ENCODE data around the gene WSCD1. TPM values are rescaled to one million over a fixed set of nuclear protein-coding genes. Genes with fewer than 3 reads are reported as not detected.

WSCD1 gene
- total RNA-seq, 1 experiment from 2014 or later, result not detected

DNA sequence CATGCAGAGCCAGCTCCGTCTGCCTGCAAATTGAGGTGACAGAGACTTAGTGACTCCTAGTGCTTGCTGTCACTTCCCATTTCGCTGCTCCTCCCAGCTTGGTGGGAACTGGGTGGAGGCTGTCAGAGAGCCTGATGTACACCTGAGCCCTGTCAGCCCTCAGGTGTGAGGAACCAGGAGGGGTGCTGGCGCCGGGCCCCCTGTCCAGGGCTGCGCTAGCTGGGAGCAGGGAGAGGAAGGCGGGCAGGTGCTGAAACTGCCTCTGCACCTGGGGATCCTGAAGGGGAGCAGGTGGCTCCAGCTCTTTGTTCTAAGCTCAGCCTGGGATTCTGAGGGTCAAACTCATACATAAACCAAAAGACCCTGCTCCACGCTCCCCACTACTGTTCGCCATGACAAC lies 10.8 kb upstream of the WSCD1 start:
- DNase-seq (ENCODE audit: low read depth), result no peak

DNA sequence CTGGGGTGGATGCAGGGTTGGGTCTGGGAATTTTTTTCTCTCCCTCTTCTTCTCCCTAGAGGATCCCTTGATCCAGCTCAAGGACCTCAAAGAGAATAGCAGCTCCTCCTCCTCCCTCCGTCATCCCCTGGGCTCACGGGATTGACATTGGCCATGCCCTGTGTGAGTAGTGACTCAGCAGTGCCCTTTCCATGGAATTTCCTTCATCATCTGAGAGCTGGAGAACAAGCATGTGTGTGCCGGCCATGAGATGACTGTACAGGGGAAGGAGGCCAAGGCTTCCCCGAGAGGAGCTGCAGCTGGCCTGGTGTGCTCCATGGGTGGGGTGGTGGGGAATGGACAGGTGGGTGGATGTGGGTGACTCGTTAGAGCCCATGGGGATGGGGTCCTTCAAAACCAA lies 8.9 kb upstream of the WSCD1 start:
- peak; percentile 47 for DNase-seq (ENCODE audit: low read depth)

DNA sequence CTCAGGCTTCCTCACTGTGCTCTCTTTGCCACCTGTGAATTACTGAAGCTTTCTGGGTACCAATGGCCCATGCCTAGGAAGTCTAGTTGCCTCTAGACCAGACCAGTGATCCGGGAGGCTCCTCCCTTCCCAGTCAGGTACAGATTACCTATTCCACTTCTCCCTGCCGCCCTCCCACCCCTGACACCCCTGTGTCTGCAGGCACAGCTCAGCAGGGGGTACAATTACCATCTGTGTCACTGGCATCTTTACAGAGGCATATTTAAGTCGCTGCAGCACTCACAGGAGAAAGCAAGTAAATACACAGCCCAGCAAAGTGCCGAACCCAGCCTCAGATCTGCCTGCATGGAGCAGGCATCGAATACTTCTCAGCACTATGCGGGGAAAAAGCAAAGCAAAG lies 5.3 kb upstream of the WSCD1 start:
- DNase-seq (ENCODE audit: low read depth), result no peak

DNA sequence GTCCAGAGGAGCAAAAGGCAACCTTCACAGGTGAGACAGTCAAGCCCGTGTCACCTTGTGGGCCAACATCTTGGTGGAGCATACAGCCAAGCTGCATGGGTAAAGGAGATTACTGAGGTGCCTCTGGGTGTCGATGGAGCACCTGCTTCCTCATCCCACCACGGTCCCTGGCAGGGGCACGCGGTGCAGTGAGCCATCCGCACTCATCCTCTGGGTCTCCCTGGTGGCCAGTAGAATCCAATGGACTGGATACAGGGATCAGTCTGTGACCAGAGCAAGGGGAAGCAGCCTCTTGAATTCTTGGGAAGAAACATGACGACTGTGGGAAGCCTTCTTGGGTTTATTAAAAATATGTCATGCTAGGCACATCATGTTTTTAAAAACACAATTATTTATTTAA lies 4.8 kb upstream of the WSCD1 start:
- no peak for DNase-seq (ENCODE audit: low read depth)

DNA sequence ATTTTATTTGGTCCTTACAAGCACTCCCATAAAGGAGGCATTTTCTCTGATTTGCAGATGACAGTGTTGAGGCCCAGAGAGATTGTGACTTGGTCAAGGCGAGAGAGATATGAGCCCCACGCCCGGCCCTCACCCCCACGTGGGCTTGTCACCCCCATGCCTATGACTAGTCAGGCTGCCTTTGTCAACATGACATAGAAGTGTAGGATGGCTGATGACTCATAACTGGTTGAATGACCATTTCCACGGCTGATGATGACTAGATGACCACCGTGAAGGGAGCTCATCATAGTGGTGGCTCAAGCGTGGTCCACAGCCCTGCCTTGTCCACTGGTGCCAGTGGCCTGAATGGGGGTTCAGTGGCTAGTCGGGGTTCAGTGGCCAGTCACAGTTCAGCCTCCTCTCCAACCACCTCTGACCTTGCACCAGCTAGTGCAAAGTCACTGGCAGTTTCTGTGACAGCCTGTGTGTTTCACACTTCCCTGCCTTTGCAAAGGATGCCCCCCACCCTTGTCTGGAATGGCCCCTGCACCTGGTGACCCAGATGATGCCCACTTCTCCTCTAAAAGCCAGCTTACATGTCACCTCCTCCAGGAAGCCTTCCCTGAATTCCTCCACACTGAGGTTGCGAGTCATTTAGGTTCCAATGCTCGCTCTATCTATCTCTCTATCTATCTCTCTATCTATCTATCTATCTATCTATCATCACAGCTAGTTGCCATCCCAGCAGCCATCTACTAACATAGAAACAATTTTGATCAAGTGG lies 3.8 kb upstream of the WSCD1 start:
- peak; percentile 15 for DNase-seq (ENCODE audit: low read depth)

DNA sequence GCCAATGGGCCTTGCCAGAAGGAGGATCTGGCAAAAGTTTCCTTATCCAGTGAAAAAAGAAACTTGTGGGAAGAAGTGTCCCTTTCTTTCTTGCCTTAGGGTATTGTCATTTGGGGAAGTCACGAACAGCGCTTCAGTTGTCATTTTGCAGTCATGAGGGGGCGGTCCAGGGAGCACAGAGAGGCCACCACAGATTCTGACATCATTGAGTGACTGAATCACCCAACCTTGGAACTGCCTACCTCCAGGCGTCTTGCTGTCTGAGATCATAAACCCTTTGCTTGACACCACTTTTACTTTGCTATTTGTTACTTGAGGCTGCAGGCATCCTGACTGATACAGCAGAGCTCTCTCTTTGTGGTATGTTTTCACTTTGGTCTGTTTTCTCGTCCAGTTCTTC lies 3.1 kb upstream of the WSCD1 start:
- peak; percentile 4 for DNase-seq (ENCODE audit: low read depth)

DNA sequence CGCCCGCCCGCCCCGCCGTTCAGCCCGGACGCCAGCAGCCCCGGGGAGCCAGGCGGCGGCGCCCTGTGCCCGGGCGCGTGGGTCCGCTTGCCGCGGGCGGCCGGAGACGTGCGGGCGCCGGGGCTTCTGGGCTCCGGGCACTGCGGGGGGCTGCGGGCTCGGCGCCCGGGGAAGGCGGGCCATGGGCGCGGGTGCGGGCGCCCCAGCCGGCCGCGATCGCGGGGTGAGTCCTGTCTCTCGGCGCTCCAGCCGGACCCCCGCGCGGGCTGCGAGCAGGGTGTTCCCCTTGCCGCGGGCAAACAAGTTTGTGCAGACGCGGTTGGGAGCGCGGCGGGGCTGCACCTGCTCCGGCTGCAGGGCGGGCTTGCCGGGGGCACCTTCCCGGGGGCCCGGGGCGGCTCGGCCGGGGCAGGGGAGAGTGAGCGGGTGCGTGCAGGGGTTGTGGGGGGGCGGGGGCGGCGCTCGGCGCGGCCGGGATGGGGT lies 292 bp downstream of the WSCD1 start:
- no peak for DNase-seq (ENCODE audit: low read depth)

DNA sequence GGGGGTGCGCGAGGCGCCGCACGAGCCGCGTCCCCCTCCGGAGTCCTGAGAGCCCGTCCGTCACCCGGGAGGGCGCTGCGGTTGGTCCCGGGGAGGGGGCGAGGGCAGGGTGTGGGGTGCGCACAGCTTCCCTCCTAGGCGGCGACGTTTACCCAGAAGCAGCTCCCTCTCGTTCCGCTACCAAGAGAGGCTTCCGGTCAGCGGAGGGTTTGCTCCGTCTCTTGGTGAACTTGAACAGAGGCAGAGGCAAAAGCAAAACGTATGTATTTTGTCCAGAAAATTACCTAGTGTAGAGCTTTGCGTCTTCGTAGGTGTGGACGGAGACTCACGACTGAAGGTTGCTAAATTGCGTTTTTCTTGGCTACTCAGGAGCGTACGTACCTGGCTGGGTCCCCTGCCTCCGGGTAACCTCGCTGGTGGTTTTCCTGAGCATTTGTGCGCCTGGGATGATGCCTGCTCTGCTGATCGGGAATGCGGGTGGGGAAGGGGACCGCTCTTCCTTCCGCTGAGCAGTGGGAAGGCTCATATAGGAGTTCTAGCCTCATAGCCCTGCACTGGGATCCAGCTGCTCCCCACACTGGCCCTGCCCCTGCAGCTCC lies 833 bp downstream of the WSCD1 start:
- DNase-seq (ENCODE audit: low read depth), result no peak

DNA sequence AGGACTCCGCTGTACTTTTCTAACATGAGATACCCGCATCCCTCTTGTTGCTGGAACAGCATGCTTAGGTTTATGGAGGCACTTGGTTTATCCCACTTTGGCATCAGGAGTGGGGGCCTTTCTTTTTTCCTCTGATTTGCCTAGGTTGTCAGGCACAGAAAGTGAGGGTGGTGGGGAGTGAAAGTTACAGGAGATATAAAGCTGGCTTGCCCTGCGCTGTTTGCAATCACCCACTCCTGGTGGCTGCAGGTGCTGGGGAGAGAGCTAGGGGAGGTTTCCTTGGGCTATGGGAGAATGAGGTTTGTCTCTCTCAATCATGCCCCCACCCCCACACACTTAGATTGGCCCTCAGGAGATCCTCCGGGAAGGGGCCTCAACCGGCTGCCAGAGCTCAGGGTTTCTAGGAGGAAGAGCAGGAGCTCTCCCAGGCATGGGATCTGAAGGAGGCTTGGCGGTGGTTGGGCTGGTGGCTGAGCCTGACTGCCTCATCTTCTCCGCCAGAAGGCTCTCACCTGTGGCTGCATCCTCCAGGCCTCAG lies 1.4 kb downstream of the WSCD1 start:
- no peak for DNase-seq (ENCODE audit: low read depth)

DNA sequence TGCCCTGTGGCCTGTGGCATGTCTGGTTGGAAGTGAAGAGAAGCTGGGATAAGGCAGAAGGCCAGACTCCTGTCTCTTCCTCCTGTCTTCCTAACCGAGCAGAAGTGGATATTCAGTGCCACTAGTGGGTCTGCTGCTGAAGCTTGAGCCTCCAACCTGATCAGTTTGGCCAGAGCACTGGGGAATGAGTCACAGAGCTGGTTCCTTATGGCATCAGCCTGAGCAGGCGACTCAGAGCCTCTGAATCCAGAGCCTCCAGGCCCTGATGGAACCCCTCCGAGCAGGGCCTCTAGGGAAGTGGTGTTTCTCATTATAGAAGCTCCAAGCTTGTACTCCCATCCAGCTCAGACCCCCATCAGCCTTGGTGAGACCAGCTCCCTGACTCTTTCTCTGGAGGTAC lies 2.0 kb downstream of the WSCD1 start:
- no peak for DNase-seq (ENCODE audit: low read depth)

DNA sequence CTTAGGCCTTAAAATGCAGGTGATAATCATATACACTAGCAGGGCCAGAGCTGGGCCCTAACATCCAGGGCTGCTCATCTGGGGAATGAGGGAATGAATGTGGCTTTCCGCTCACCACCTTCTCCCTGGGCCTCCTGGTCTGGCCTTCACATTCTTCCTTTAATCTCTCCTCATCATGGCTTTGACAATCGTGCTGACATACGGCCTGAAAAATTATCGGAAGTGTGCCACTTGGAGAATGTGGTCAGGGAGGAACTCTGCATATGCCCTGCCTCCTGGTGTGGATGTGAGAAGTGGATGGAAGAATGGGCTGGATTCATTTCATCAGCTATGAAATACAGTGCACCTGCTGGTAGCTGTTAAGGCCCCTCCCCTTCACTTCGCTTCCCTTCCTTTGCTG lies 2.4 kb downstream of the WSCD1 start:
- DNase-seq (ENCODE audit: low read depth), result no peak

DNA sequence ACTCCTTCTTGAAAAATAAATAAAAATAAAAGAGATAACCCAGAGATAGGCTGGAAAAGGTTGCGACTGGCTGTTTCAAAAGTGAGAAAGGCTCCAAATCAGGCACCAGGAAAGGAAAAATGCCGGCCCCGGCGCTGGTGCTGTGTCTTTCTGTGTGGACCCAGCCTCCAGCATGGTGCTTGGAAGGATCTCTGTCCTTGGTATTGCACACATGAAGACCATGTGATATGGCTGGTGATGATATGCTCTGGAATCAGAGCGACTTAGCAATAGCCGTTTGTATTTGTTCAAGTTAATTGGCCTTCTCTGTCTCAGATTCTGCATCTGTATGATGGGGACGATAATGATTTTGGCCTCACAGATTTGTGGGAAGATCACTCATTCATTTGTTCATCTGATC lies 3.4 kb downstream of the WSCD1 start:
- no peak for DNase-seq (ENCODE audit: low read depth)

DNA sequence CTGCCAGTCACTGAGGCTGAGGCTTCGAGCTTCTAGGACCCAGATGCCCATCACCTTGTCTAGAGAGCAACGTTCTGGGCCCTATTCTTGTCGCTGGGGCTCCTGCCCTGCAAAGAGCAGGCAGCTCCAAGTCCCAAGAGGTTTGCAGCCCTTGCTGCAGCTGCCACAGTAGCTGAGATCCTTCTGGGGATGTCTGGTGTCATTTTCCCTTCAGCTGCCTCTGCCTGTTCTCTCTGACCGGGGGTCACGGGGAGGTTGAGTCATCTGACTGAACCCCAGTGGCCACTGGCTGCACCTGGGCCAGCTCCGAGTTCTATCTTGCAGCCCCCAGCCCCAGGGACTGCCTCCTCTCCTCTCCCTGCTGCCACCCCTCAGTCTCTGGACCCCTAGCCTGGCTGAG lies 4.9 kb downstream of the WSCD1 start:
- DNase-seq (ENCODE audit: low read depth), result no peak

DNA sequence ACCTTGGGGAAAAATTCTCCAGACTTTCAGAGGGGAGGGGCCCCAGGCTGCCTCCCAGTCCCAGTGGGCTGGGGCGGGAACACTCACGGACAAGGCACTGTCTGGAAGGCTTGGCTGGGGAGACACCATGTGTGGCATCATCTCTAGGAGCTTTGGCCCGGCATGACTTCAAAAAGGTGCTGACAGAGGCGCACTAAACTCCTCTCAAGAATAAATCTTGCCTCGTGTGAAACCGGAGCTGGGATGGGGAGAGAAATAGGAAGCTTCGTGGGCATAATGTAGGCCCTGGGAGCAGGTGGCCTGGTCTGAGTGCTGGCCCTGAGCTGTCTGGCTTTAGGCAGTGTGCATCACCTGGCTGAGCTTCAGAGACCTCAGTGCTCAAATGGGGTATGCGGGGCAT lies 5.7 kb downstream of the WSCD1 start:
- no peak for DNase-seq (ENCODE audit: low read depth)

DNA sequence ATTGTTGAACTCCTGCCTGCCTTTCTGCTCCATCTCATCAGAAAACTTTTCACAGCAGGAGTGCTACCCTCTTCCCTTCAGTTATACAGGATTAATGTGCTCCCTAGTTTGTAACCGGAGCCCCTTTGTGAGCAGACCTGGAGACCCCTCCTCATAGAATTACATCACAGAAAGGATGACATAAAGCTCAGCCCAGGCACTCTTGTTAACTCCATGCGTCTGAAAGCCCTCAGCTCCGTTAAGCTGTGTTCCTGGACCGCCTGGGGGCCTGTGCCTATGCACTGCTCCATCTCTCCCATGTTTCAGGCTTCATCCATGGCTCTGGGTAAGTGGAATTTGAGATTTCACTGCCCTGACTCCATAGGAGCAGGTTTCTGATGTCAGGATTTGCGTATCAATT lies 7.6 kb downstream of the WSCD1 start:
- no peak for DNase-seq (ENCODE audit: low read depth)

DNA sequence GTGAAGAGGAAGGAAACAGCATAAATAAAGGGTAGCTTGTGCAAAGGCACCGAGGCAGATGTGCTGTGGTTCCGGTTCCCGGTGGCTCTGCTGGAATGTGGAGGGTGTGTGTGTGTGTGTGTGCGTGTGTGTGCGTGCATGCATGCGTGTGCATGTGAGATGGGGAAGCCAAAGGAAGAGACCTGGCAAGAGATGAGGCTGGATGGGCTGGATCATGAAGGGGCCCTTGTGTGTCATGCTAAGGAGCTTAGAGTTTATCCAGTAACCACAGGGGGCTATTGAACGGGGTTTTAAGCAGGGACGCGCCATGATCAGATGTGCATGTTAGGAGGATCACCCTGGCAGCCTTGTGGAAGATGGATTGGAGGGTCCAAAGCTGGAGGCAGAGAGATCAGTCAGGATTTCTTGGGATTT lies 8.3 kb downstream of the WSCD1 start:
- no peak for DNase-seq (ENCODE audit: low read depth)

DNA sequence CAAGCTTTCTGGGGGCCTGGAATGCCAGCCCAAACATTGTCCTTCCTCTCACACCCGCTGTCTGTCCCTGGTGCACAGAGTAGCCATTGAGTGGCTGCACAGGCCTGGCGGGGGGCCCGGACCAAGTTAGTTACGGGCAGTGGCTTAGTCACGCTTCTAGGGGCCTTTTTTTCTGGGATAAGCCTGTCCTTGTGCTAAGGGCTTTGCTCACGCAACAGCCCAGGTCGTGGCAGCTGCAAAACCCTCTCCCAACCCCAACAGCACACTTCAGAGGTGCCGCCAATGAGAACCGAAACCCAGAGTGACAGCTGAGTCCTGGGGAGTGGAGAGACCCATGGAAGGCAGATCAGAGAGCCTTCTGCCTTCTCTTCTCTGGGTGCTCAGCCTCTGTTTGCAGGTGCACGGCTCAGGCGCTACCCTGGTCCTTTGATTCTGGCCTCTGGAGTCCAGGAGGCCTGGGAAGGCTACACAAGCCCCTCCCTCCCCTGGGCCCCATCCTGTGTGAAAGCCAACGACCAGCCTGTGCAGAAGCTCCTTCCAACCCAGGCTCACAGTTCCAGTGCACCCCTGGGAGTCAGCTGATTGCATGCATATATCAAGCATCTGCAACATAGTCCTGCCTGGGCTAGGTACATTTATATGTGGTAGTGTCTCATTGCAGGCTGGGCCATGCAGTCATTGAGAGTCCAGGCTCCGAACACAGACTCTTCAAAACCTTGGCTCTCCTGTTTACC lies 9.1 kb downstream of the WSCD1 start:
- no peak for DNase-seq (ENCODE audit: low read depth)

DNA sequence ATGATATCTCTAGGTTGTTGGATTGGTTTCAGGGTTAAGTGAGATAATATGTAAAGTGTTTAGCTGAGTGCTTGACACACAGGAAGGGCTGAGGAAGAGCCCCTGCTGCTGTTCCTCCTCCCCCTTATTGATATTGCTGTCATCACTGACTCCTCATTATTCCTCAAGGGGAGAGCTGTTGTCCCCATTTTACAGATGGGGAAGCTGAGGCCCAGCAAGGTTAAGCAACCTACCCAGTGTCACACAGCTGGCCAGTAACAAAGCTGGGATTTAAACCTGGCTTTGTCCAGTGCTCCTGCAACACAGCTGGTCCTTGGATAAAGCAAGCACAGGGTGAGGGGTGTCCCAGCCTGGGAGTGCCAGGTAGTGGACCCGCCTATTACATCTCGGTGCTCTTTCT lies 9.8 kb downstream of the WSCD1 start:
- DNase-seq (ENCODE audit: low read depth), result no peak

DNA sequence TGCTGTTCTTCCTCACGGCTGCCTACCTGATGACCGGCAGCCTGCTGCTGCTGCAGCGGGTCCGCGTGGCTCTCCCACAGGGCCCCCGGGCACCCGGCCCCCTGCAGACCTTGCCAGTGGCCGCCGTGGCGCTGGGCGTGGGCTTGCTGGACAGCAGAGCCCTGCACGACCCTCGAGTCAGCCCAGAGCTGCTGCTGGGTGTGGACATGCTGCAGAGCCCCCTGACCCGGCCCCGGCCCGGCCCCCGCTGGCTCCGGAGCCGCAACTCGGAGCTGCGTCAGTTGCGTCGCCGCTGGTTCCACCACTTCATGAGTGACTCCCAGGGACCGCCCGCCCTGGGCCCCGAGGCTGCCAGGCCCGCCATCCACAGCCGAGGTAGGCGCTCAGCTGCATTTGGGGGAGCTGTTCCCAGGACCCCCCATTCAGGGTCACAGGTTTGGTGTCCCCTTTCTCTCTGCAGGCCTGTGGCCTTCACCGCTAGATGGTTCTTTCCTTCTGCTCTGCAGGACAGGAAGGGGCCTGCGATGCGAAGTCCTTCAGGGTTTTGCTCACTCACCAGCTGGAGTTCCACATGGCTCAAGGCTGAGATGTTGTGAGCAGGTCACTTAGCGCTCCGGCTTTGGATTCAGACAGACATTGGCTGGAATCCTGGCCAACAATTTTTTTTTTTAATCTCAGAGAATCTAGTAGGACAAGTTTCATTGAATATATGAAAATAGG lies 10.7 kb downstream of the WSCD1 start:
- DNase-seq (ENCODE audit: low read depth), result no peak

DNA sequence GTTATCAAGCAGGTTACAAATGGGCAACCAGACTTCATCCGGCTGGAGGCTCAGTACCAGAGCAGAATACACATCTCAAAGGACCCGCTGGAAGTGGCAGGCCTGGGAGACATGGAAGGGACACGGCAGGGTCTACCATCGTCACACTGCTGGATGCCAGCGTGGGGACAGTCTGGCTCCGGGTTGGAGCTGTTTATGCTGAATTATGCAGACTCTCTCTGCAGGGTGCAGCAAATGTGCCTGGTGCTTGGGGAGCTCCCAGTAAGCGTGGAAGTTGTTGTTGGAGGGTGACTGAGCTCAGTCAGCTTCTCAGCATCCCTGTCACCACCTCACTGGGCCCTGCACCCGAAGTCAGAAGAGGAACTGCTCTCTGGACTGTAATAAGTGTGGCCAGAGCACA lies 12.2 kb downstream of the WSCD1 start:
- no peak for DNase-seq (ENCODE audit: low read depth)

DNA sequence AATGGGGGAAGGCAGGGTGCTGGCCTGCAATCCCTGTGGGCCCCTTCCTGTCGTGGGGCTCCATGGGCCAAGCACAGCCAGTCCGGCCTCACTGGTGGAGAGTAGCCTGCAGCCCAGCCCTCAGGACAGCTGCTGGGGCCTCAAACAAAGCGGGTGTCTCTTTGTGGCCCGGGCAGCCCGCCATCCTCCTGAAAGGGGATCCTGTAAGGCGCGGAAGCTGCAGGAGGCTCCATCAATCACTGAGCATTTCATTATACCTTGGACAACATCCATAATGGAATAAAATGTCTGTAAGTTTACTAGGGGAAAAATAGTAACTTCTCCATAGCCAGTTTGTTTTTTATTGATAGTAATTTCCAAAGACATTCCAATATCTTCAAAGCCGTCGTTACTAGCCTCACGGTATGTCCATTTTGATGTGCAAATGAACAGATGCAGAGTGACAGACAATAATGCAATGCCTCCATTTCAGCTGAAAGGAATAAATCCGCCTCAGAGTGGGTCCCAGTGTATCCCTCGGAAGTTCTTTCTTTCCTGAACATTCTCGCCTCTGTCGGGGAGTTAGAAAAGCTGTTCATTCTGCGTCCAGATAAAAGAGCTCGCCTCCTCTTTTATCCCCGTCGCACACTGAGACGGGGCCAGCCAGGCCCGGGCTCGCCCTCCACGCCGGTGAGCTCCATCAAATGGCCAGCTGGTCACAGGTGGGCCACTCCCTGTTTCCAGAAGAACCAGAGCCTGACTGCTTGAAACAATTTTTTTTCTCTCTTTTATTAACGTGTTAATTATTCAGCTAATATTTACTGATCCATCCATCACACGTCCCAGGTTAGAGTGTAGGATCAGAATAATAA lies 14.4 kb downstream of the WSCD1 start:
- no peak for DNase-seq (ENCODE audit: low read depth)
